Thyroid gland (tissue), 4 donors: Measurements from ENCODE around the gene ATP2B1. TPM values are rescaled to one million over a fixed set of nuclear protein-coding genes. Genes with fewer than 3 reads are reported as not detected.

Experiments
- DNase-seq, 2 donors: peaks; one replicate each; pipeline ENCODE4 v3.0.0-alpha.2; 2019
- H3K27ac ChIP-seq, 3 donors: fragments of 200-600 bp; sonication (generic); 1 replicate in 2 of 3; 2 replicates in 1 of 3; pipeline ENCODE4 v1.5.1; 2016 to 2019; ENCODE audit warnings: mild to moderate bottlenecking in 1 of 3, moderate library complexity in 1 of 3
- H3K27me3 ChIP-seq: fragments of 200-600 bp; sonication (generic); one replicate; pipeline ENCODE4 v1.5.1; 2019
- H3K36me3 ChIP-seq, 2 donors: fragments of 200-600 bp; sonication (generic); one replicate each; pipeline ENCODE4 v1.5.1; 2016 to 2019
- H3K4me1 ChIP-seq, 2 donors: fragments of 200-600 bp; sonication (generic); one replicate each; pipeline ENCODE4 v1.5.1; 2017 to 2019
- H3K4me3 ChIP-seq, 3 donors: fragments of 200-600 bp; sonication (generic); replicated peaks in 1 of 3; 1 replicate in 2 of 3; 2 replicates in 1 of 3; pipeline ENCODE4 v1.5.1; 2016; ENCODE audit warnings: mild to moderate bottlenecking in 1 of 3
- H3K9me3 ChIP-seq: fragments of 200-600 bp; sonication (generic); one replicate; pipeline ENCODE4 v1.5.1; 2017
- CTCF ChIP-seq, 6 experiments: fragments of 200-600 bp in 3 of 6; fragments of 450-650 bp in 3 of 6; sonication (generic) in 3 of 6; IDR thresholded peaks; one replicate each; pipeline ENCODE4 v1.5.1; 2016 to 2019; ENCODE audit warnings: antibody characterized with exemption in 6 of 6, mild to moderate bottlenecking in 2 of 6, inconsistent platforms in 1 of 6, moderate library complexity in 1 of 6
- POLR2A ChIP-seq, 2 donors: fragments of 450-650 bp; IDR thresholded peaks; one replicate each; pipeline ENCODE4 v1.6.1; 2017; ENCODE audit warnings: antibody characterized with exemption in 2 of 2, mild to moderate bottlenecking in 2 of 2, moderate library complexity in 1 of 2
- WGBS, 2 donors: methylation state at CpG; one replicate each; pipeline ENCODE4 v1.1.5; 2017; 5-methylcytosine and 5-hydroxymethylcytosine counted together
- intact Hi-C: fragments of 100-400 bp; cut with DNase I; formaldehyde crosslinking; loops from one replicate; pipeline ENCODE4 v1.15.1; 2023
- total RNA-seq, 4 donors: library from RNA; depleted of rRNA; stranded (reverse); fragments of >200 nt; gene quantifications; one replicate each; pipeline ENCODE4 v1.2.3, GENCODE V29; 2016

ATP2B1 gene
- total RNA-seq, 4 donors from 2014 or later: 34.5 to 66.0 (median 44.4) TPM

- WGBS, 2 donors: 90 to 93% methylated on average over 3 of the region's 3 CpGs
- no peak overlapping the region for H3K4me3 ChIP-seq
- H3K9me3 ChIP-seq: no peaks in the 10 kb centered on the region
- no peaks in the 10 kb centered on the region for H3K27me3 ChIP-seq
- TF ChIP-seq CTCF (IDR thresholded peaks at IDR 0.05) (no peak), POLR2A (IDR thresholded peaks at IDR 0.05) (no peak)
- DNase-seq: no peak
- intact Hi-C loops: no loop called here
- H3K4me1 ChIP-seq: no peaks in the 10 kb centered on the region
- H3K36me3 ChIP-seq: no peaks in the 10 kb centered on the region
- no peak overlapping the region for H3K27ac ChIP-seq
Observed at GRCh38 chr12:89567691-89568239, 140.9 kb downstream of the ATP2B1 start.

- no peaks in the 10 kb centered on the region for H3K4me1 ChIP-seq
Observed at GRCh38 chr12:89566615-89567014, 142.0 kb downstream of the ATP2B1 start.

GRCh38 chr12:89565002-89565401 is 143.6 kb downstream of the ATP2B1 start:
- Histone ChIP-seq H3K36me3 (no peaks in the 10 kb centered on the region), H3K27me3 (no peaks in the 10 kb centered on the region), H3K27ac (no peak overlapping the region), H3K4me3 (no peak overlapping the region), H3K4me1 (no peaks in the 10 kb centered on the region), H3K9me3 (no peaks in the 10 kb centered on the region)
- intact Hi-C loops: no loop called here
- DNase-seq: no peak
- no peak for TF ChIP-seq POLR2A (IDR thresholded peaks at IDR 0.05)

More at GRCh38 chr12:89566615-89567014, 142.0 kb downstream of the ATP2B1 start:
- TF ChIP-seq CTCF (IDR thresholded peaks at IDR 0.05) (no peak), POLR2A (IDR thresholded peaks at IDR 0.05) (no peak)
- Histone ChIP-seq H3K9me3 (no peaks in the 10 kb centered on the region), H3K36me3 (no peaks in the 10 kb centered on the region), H3K4me3 (no peak overlapping the region), H3K27ac (no peak overlapping the region), H3K27me3 (no peaks in the 10 kb centered on the region)
- no peak for DNase-seq
- intact Hi-C loops: no loop called here

- intact Hi-C loops: no loop called here
- Histone ChIP-seq H3K27me3 (no peaks in the 10 kb centered on the region), H3K4me3 (no peak overlapping the region), H3K27ac (no peak overlapping the region), H3K9me3 (no peaks in the 10 kb centered on the region), H3K4me1 (no peaks in the 10 kb centered on the region), H3K36me3 (no peaks in the 10 kb centered on the region)
- TF ChIP-seq CTCF (IDR thresholded peaks at IDR 0.05) (no peak), POLR2A (IDR thresholded peaks at IDR 0.05) (no peak)
- DNase-seq: no peak
- WGBS, 2 donors: 93% methylated on average over 10 of the region's 10 CpGs
Observed at GRCh38 chr12:89559753-89560152, 148.9 kb downstream of the ATP2B1 start.

- TF ChIP-seq CTCF (IDR thresholded peaks at IDR 0.05) (no peak), POLR2A (IDR thresholded peaks at IDR 0.05) (no peak)
- Histone ChIP-seq H3K4me3 (no peak overlapping the region), H3K9me3 (no peaks in the 10 kb centered on the region), H3K4me1 (no peaks in the 10 kb centered on the region), H3K27ac (no peak overlapping the region), H3K27me3 (no peaks in the 10 kb centered on the region), H3K36me3 (no peaks in the 10 kb centered on the region)
- intact Hi-C loops: no loop called here
- no peak for DNase-seq
- 62 to 74% methylated on average over 2 of the region's 2 CpGs for WGBS, 2 donors
Observed at GRCh38 chr12:89556976-89557375, 151.7 kb downstream of the ATP2B1 start.

GRCh38 chr12:89552376-89552775 is 156.3 kb downstream of the ATP2B1 start:
- no peak for DNase-seq
- intact Hi-C loops: no loop called here
- Histone ChIP-seq H3K27ac (no peak overlapping the region), H3K36me3 (no peaks in the 10 kb centered on the region), H3K27me3 (no peaks in the 10 kb centered on the region), H3K4me1 (no peaks in the 10 kb centered on the region), H3K4me3 (no peak overlapping the region), H3K9me3 (no peaks in the 10 kb centered on the region)
- whole genome bisulfite sequencing, 2 donors: 30 to 33% methylated on average over 1 of the region's 1 CpG
- TF ChIP-seq CTCF (IDR thresholded peaks at IDR 0.05): no peak
- TF ChIP-seq POLR2A (IDR thresholded peaks at IDR 0.05): no peak
